Liver (tissue), 9 donors: ENCODE results near the gene CDRT15. TPM values are rescaled to one million over a fixed set of nuclear protein-coding genes. Genes with fewer than 3 reads are reported as not detected.

ENCODE experiments used
- DNase-seq: peaks from one replicate; pipeline ENCODE4 v3.0.0-alpha.2; 2017; ENCODE audit warnings: low spot score
- H3K27ac ChIP-seq, 2 donors: one replicate each; pipeline ENCODE4 v1.7.0; 2013; ENCODE audit warnings: inconsistent platforms in 2 of 2, low read length in 2 of 2, control low read depth in 1 of 2, low read depth in 1 of 2, mild to moderate bottlenecking in 1 of 2
- H3K27me3 ChIP-seq, 4 donors: one replicate each; pipeline versions ENCODE4 v1.6.1 to v1.7.0; 2013; ENCODE audit warnings: low read length in 3 of 4, inconsistent platforms in 1 of 4, mild to moderate bottlenecking in 1 of 4, moderate library complexity in 1 of 4; ENCODE audit not compliant: control insufficient read depth in 4 of 4, insufficient read depth in 4 of 4
- H3K36me3 ChIP-seq, 4 donors: one replicate each; pipeline versions ENCODE4 v1.6.1 to v1.7.0; 2013; ENCODE audit warnings: low read length in 3 of 4, mild to moderate bottlenecking in 3 of 4, low read depth in 1 of 4, moderate library complexity in 1 of 4; ENCODE audit not compliant: control insufficient read depth in 4 of 4, insufficient read depth in 3 of 4
- H3K4me1 ChIP-seq, 4 donors: one replicate each; pipeline versions ENCODE4 v1.6.1 to v1.7.0; 2013; ENCODE audit warnings: low read length in 3 of 4, mild to moderate bottlenecking in 3 of 4, moderate library complexity in 1 of 4; ENCODE audit not compliant: control insufficient read depth in 4 of 4, insufficient read depth in 4 of 4
- H3K4me3 ChIP-seq, 3 donors: one replicate each; pipeline versions ENCODE4 v1.6.1 to v1.7.0; 2013; ENCODE audit warnings: low read length in 3 of 3, control low read depth in 1 of 3, low read depth in 1 of 3, mild to moderate bottlenecking in 1 of 3
- H3K9ac ChIP-seq, 2 donors: one replicate each; pipeline ENCODE4 v1.7.0; 2013; ENCODE audit warnings: low read length in 2 of 2, mild to moderate bottlenecking in 2 of 2, moderate library complexity in 2 of 2, control low read depth in 1 of 2, low read depth in 1 of 2
- H3K9me3 ChIP-seq, 4 donors: one replicate each; pipeline versions ENCODE4 v1.6.1 to v1.7.0; 2013; ENCODE audit warnings: low read length in 3 of 4; ENCODE audit not compliant: control insufficient read depth in 4 of 4
- ATF3 ChIP-seq: IDR thresholded peaks from 2 replicates; pipeline ENCODE4 v1.6.1; 2016; ENCODE audit warnings: antibody characterized with exemption
- CTCF ChIP-seq: fragments of 150-350 bp; IDR thresholded peaks from 2 replicates; pipeline ENCODE4 v1.5.1; 2017; ENCODE audit warnings: improper control_type of control experiment, low read depth, low read length; ENCODE audit not compliant: missing input control
- EGR1 ChIP-seq, 2 donors: IDR thresholded peaks; 2 replicates each; pipeline ENCODE4 v1.6.1; 2016 to 2018; ENCODE audit warnings: antibody characterized with exemption in 2 of 2, low read depth in 2 of 2
- FOXA1 ChIP-seq: IDR thresholded peaks from 2 replicates; pipeline ENCODE4 v1.6.1; 2016; ENCODE audit warnings: antibody characterized with exemption
- FOXA2 ChIP-seq: IDR thresholded peaks from 2 replicates; pipeline ENCODE4 v1.6.1; 2016; ENCODE audit warnings: antibody characterized with exemption
- GABPA ChIP-seq, 2 donors: IDR thresholded peaks in 1 of 2; conservative IDR thresholded peaks in 1 of 2; 2 replicates each; pipeline ENCODE4 v1.6.1; 2016; ENCODE audit warnings: antibody characterized with exemption in 2 of 2, mild to moderate bottlenecking in 1 of 2, moderate library complexity in 1 of 2
- HNF4A ChIP-seq, 2 donors: conservative IDR thresholded peaks; 2 replicates each; pipeline ENCODE4 v1.6.1; 2016; ENCODE audit warnings: antibody characterized with exemption in 2 of 2, mild to moderate bottlenecking in 2 of 2
- HNF4G ChIP-seq: IDR thresholded peaks from 2 replicates; pipeline ENCODE4 v1.6.1; 2016; ENCODE audit warnings: antibody characterized with exemption
- JUND ChIP-seq, 2 donors: IDR thresholded peaks; 2 replicates each; pipeline ENCODE4 v1.6.1; 2016; ENCODE audit warnings: antibody characterized with exemption in 2 of 2
- MAX ChIP-seq: IDR thresholded peaks from 2 replicates; pipeline ENCODE4 v1.6.1; 2016; ENCODE audit warnings: antibody characterized with exemption
- NR2F2 ChIP-seq: IDR thresholded peaks from 2 replicates; pipeline ENCODE4 v1.6.1; 2016; ENCODE audit warnings: antibody characterized with exemption
- RAD21 ChIP-seq, 2 donors: IDR thresholded peaks; 2 replicates each; pipeline ENCODE4 v1.6.1; 2016; ENCODE audit warnings: antibody characterized with exemption in 2 of 2, mild to moderate bottlenecking in 2 of 2
- REST ChIP-seq: IDR thresholded peaks from 2 replicates; pipeline ENCODE4 v1.6.1; 2016; ENCODE audit warnings: antibody characterized with exemption, mild to moderate bottlenecking
- RXRA ChIP-seq, 2 donors: IDR thresholded peaks; 2 replicates each; pipeline ENCODE4 v1.6.1; 2017 to 2018; ENCODE audit warnings: antibody characterized with exemption in 2 of 2, mild to moderate bottlenecking in 1 of 2
- SP1 ChIP-seq: IDR thresholded peaks from 2 replicates; pipeline ENCODE4 v1.6.1; 2018; ENCODE audit warnings: antibody characterized with exemption, mild to moderate bottlenecking
- TAF1 ChIP-seq: conservative IDR thresholded peaks from 2 replicates; pipeline ENCODE4 v1.6.1; 2016; ENCODE audit warnings: antibody characterized with exemption, mild to moderate bottlenecking
- YY1 ChIP-seq: IDR thresholded peaks from 2 replicates; pipeline ENCODE4 v1.6.1; 2016; ENCODE audit warnings: antibody characterized with exemption, mild to moderate bottlenecking
- ZBTB33 ChIP-seq: IDR thresholded peaks from 2 replicates; pipeline ENCODE4 v1.6.1; 2016; ENCODE audit warnings: antibody characterized with exemption
- WGBS: extraction: QIAGEN DNeasy Blood & Tissue Kit; methylation state at CpG from one replicate; pipeline ENCODE4 v1.1.7; 2013; 5-methylcytosine and 5-hydroxymethylcytosine counted together
- polyA plus RNA-seq, 2 donors: library from polyadenylated mRNA; stranded (reverse) in 1 of 2; unstranded in 1 of 2; fragments of 200-250 nt in 1 of 2; fragments of >200 nt in 1 of 2; fragmentation: Nextera tagmentation in 1 of 2; extraction: Ambion mirVana in 1 of 2; gene quantifications; one replicate each; pipeline versions ENCODE4 v1.2.1 to v1.2.3, GENCODE V29; 2013 to 2015
- total RNA-seq, 2 donors: library from RNA; depleted of rRNA; stranded (reverse); fragments of >200 nt; gene quantifications; one replicate each; pipeline ENCODE4 v1.2.3, GENCODE V29; 2014
- donor health status: healthy.
- donor health status: healthy.
- donor health status: healthy.
- donor health status: healthy.
- donor health status: healthy.

Gene CDRT15
- total and polyA plus RNA-seq, 4 donors: 0.40 TPM; not detected in 3

GRCh38 chr17:14201988-14202380 lies 34.7 kb downstream of the CDRT15 start:
- no peak for TF ChIP-seq GABPA (IDR thresholded peaks at IDR 0.05 in 1 of 2, conservative IDR thresholded peaks at IDR 0.05 in 1 of 2)
- TF ChIP-seq YY1: no peak
- TF ChIP-seq RAD21 (IDR thresholded peaks at IDR 0.05): no peak
- no peak for TF ChIP-seq JUND (IDR thresholded peaks at IDR 0.05)
- TF ChIP-seq ATF3: no peak
- no peak for TF ChIP-seq FOXA1
- TF ChIP-seq NR2F2: no peak
- TF ChIP-seq CTCF: no peak
- TF ChIP-seq MAX: no peak
- no peak for TF ChIP-seq SP1
- TF ChIP-seq ZBTB33: no peak
- TF ChIP-seq REST: no peak
- no peak for TF ChIP-seq HNF4A (conservative IDR thresholded peaks at IDR 0.05)
- TF ChIP-seq EGR1 (IDR thresholded peaks at IDR 0.05; ENCODE audit: low read depth in 2 of 2): no peak
- TF ChIP-seq FOXA2: no peak
- TF ChIP-seq HNF4G: no peak
- TF ChIP-seq TAF1: no peak
- TF ChIP-seq RXRA (IDR thresholded peaks at IDR 0.05): no peak
- 97% methylated on average over 4 of the region's 4 CpGs for WGBS
- no peak overlapping the region for H3K27ac ChIP-seq
- DNase-seq: no peak
- H3K4me3 ChIP-seq: no peak overlapping the region
- peaks cover 2 to 13% (median 7%) of the 10 kb centered on the region in 4 donors for H3K4me1 ChIP-seq
- no peak overlapping the region for H3K9ac ChIP-seq
- H3K9me3 ChIP-seq: no peaks in the 10 kb centered on the region
- H3K27me3 ChIP-seq: no peaks in the 10 kb centered on the region
- peaks cover 0 to 5% (median 0%) of the 10 kb centered on the region in 4 donors for H3K36me3 ChIP-seq
